GM12892 (cell line): ENCODE data around the gene GAL3ST2.
A peak's percentile ranks its signal among the peaks of the same experiment; 100 is the strongest.
"Not testable (repeated sequence)": the region's sequence is repeated elsewhere in the genome, so short reads cannot be mapped to it uniquely, and the experiment has no call there.

Experiments used
- DNase-seq: peaks from one replicate; pipeline ENCODE4 v3.0.0; 2011; ENCODE audit not compliant: insufficient read length
- FAIRE-seq: peaks from 2 replicates; lab custom pipeline; 2011; peaks lifted over from hg19 to GRCh38; lab: Jason Lieb, UNC
- POLR2A ChIP-seq: IDR thresholded peaks from 2 replicates; pipeline ENCODE4 v1.6.1; 2011; ENCODE audit warnings: low read depth, low read length, control low read depth
- POLR2AphosphoS5 ChIP-seq: IDR thresholded peaks from 2 replicates; pipeline ENCODE4 v1.6.1; 2011; ENCODE audit warnings: low read depth, low read length, control low read depth
- TAF1 ChIP-seq: IDR thresholded peaks from 2 replicates; pipeline ENCODE4 v1.6.1; 2011; ENCODE audit warnings: low read depth, mild to moderate bottlenecking, control low read depth, low read length, borderline replicate concordance

GAL3ST2 gene

GRCh38 chr2:241827394-241827793 is 50.8 kb downstream of the GAL3ST2 start:
- no peak for DNase-seq
- TF ChIP-seq TAF1, result no peak
- no peak for TF ChIP-seq POLR2AphosphoS5
- TF ChIP-seq POLR2A, result no peak
- no peak for FAIRE-seq

GRCh38 chr2:241833101-241833663 is 56.6 kb downstream of the GAL3ST2 start:
- FAIRE-seq (no peak), DNase-seq (no peak)
- no peak for TF ChIP-seq TAF1
- no peak for TF ChIP-seq POLR2AphosphoS5
- TF ChIP-seq POLR2A, result no peak

DNA sequence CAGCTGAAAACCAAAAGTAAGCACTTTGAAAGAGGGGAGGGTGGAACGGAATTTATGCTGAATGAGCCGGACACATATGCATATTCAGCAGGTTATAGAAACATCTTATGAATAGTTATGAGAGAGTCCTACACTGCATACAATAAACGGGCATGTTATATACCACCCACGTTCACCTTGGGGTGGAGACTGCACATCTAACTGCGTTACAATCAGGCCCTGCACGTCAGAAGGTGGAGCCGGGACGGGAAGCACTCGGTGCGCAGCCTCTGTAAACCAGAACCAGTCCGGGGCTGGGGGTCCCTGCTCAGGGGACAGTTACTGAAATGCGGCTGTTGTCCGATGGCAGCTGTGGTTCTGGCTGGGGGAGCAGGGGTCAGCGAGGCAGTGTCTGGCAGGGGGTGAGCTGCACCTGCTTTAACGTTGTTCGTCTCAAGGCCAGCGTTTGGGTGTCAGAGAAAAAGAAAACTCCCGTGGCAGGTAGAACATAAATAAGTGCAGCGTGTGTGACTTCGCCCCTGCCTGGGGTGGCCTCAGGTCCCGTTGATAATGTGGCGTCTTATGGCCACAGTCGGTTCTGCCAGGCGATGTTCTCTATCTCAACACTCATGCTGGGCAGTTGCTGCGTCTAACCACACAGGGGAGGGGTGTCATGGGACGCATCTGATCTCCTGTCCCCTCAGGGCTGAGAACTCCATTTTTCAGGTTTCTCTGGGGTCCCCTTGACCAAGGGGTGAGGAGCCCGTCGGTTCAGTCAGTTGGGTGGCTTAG is 57.3 kb downstream of the GAL3ST2 start:
- DNase-seq, FAIRE-seq: not testable (repeated sequence)

- TF ChIP-seq TAF1 (no peak), POLR2A (no peak), POLR2AphosphoS5 (no peak)
- DNase-seq (no peak), FAIRE-seq (no peak)
Observed at GRCh38 chr2:241834527-241835210, 58.0 kb downstream of the GAL3ST2 start.

- FAIRE-seq (no peak), DNase-seq (no peak)
- TF ChIP-seq POLR2AphosphoS5 (no peak), POLR2A (no peak), TAF1 (no peak)
Observed at GRCh38 chr2:241835611-241836010, 59.0 kb downstream of the GAL3ST2 start.

GRCh38 chr2:241836292-241836691 is 59.7 kb downstream of the GAL3ST2 start:
- no peak for TF ChIP-seq POLR2AphosphoS5
- DNase-seq (no peak), FAIRE-seq (no peak)

DNA sequence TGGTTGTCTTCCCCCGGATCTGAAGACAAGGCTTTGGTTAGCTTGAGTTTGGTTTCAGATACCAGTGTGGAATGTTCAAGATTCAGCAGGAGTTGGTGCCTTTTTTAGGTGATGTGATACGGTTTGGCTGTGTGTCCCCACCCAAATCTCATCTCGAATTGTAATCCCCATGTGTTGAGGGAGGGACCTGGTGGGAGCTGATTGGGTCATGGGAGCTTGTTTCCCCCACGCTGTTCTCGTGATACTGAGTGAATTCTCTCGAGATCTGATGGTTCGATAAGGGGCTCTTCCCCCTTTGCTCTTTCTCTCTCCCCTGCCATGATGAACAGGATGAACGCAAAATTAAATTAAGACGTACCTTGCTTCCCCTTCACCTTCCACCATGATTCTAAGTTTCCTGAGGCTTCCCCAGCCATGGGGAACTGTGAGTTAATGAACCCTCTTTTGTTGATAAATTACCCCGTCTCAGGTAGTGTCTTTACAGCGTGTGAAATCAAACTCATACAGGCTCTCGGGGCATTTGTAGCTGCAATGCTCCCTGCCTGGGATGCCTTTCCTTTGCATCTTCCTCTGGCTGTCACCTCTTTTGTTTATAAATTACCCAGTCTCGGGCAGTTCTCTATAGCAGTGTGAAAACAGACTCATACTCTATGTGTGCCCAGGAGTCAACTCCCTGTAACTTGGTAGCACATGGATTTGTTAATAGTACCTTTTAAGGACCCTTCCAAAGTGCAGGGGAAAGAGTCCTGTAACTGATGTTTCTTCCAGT is 60.8 kb downstream of the GAL3ST2 start:
- no peak for DNase-seq
- TF ChIP-seq POLR2A, result no peak
- TF ChIP-seq TAF1, result no peak
- FAIRE-seq, result no peak

- DNase-seq (no peak), FAIRE-seq (no peak)
- TF ChIP-seq POLR2AphosphoS5, result no peak
- TF ChIP-seq TAF1, result no peak
- TF ChIP-seq POLR2A, result no peak
Observed at GRCh38 chr2:241841181-241842066, 64.8 kb downstream of the GAL3ST2 start.

DNA sequence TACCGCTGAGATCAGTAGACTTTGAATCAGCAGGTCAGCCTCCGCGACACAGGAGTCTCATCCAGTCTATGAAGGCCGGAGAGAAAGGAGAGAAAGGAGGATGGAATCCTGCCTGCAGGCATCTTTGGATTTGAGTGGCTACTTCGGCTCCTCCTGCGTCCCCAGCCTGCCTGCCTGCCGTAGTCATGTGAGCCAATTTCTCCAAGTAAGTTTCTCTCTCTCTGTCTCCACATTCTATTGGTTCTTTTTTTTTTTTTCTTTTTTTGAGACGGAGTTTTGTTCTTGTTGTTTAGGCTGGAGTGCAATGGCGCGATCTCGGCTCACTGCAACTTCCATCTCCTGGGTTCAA is 65.4 kb downstream of the GAL3ST2 start:
- TF ChIP-seq TAF1 (no peak), POLR2AphosphoS5 (no peak), POLR2A (no peak)
- DNase-seq, result no peak
- FAIRE-seq, result no peak

DNA sequence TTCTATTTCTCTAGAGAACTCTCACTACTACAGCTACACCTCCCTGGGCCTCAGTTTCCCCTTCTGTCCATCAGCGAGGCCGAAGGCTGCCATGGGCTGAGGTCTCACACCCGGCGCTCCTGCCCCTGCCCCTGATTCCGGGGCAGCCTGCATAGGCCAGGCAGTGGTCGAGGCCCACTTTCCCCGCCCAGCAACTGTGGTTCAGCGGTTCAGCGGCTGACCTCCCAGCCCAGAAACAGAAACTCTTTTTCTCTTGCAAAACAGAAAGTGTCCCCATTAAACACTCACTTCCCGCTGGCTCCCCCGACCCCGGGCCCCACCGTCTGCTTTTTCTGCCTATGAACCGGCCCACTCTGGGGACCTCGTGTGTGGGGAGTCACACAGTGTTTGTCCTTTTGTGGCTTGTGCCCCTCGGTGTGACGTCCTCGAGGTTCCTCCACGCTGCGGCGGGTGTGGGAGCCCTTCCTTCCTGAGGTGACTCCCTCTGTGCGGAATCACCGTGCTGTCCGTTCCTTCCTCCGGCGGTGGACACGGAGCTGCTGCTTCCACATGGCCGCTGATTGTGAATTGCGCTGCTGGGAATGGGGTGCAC is 66.1 kb downstream of the GAL3ST2 start:
- FAIRE-seq (peak; percentile 69), DNase-seq (peak; percentile 70)
- no peak for TF ChIP-seq TAF1
- TF ChIP-seq POLR2A, result no peak
- no peak for TF ChIP-seq POLR2AphosphoS5
